ENCODE data around the gene CHSY1.

DNA sequence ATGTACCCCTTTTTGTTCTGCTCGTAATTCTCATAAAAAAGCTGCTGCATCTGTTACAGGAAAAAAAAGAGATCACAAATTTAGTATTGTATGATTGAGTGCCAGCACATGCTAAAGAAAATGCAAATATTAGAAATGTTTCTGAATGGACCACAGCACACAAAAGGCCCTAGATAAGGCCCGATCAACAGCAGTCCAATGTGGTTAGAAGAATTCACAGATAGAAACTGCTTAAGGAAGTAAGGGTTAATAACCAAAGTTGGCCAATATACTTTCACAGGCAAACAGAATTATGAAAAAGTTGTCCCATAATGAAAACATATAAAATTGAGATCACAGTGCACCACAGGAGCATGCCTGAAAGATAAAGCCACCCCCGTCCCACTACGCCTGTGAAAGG is 72.9 kb downstream of the CHSY1 start:
- TF ChIP-seq POLR2A (IDR thresholded peaks at IDR 0.05), result no peak
- TF ChIP-seq, protein P1, sequence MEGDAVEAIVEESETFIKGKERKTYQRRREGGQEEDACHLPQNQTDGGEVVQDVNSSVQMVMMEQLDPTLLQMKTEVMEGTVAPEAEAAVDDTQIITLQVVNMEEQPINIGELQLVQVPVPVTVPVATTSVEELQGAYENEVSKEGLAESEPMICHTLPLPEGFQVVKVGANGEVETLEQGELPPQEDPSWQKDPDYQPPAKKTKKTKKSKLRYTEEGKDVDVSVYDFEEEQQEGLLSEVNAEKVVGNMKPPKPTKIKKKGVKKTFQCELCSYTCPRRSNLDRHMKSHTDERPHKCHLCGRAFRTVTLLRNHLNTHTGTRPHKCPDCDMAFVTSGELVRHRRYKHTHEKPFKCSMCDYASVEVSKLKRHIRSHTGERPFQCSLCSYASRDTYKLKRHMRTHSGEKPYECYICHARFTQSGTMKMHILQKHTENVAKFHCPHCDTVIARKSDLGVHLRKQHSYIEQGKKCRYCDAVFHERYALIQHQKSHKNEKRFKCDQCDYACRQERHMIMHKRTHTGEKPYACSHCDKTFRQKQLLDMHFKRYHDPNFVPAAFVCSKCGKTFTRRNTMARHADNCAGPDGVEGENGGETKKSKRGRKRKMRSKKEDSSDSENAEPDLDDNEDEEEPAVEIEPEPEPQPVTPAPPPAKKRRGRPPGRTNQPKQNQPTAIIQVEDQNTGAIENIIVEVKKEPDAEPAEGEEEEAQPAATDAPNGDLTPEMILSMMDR (IDR thresholded peaks at IDR 0.05), result no peak

All from heart left ventricle (tissue), 13 donors.